CD4-positive, alpha-beta T cell (primary cell): ENCODE measurements around the gene RAD51B. TPM values are rescaled to one million over a fixed set of nuclear protein-coding genes. Genes with fewer than 3 reads are reported as not detected.

Experiments used
- ATAC-seq: fragments of 200-7000 bp; cut with Tn5 transposase; one replicate; pipeline ENCODE4 v1.10.0; 2022; ENCODE audit warnings: mild to moderate bottlenecking; ENCODE audit not compliant: poor library complexity
- CTCF ChIA-PET: fragments of 350-600 bp; sonication (Branson Sonifier 250); formaldehyde crosslinking; loops from one replicate; lab custom pipeline; 2021; ENCODE audit warnings: antibody characterized with exemption, inconsistent platforms; lab: Charles Lee
- POLR2A ChIA-PET: fragments of 350-600 bp; sonication (Branson Sonifier 250); formaldehyde crosslinking; loops from one replicate; lab custom pipeline; 2021; ENCODE audit warnings: antibody characterized with exemption, inconsistent platforms; lab: Charles Lee
- DNase-seq, 14 experiments: peaks; one replicate each; pipeline ENCODE4 v3.0.0-alpha.2; 2013 to 2020; ENCODE audit warnings: mixed read lengths in 2 of 14
- H3K27ac ChIP-seq, 2 donors: one replicate each; pipeline versions ENCODE4 v1.5.1 to v1.7.0; 2013; ENCODE audit warnings: low read length in 2 of 2, low read depth in 1 of 2, mild to moderate bottlenecking in 1 of 2
- H3K27me3 ChIP-seq, 2 experiments: 1 replicate in 1 of 2; 2 replicates in 1 of 2; pipeline versions ENCODE4 v1.6.1 to v1.7.0; 2013; ENCODE audit warnings: low read length in 2 of 2, control low read depth in 1 of 2, mild to moderate bottlenecking in 1 of 2, moderate library complexity in 1 of 2; ENCODE audit not compliant: insufficient read depth in 2 of 2, control insufficient read depth in 1 of 2
- H3K36me3 ChIP-seq: one replicate; pipeline ENCODE4 v1.6.1; 2013; ENCODE audit warnings: low read length, control low read depth; ENCODE audit not compliant: insufficient read depth
- H3K4me1 ChIP-seq: one replicate; pipeline ENCODE4 v1.6.1; 2013; ENCODE audit warnings: low read length, control low read depth; ENCODE audit not compliant: insufficient read depth
- H3K4me3 ChIP-seq: one replicate; pipeline ENCODE4 v1.5.1; 2013; ENCODE audit warnings: mild to moderate bottlenecking, low read length, moderate library complexity
- H3K9me3 ChIP-seq, 2 experiments: 1 replicate in 1 of 2; 2 replicates in 1 of 2; pipeline versions ENCODE4 v1.6.1 to v1.7.0; 2013; ENCODE audit warnings: low read length in 2 of 2, mild to moderate bottlenecking in 2 of 2, control low read depth in 1 of 2, moderate library complexity in 1 of 2; ENCODE audit not compliant: control insufficient read depth in 1 of 2, insufficient read depth in 1 of 2
- H3K27ac Mint-ChIP-seq: one replicate; pipeline ENCODE4 v1.8.0; 2020; ENCODE audit warnings: mixed read lengths
- H3K27me3 Mint-ChIP-seq: one replicate; pipeline ENCODE4 v1.8.0; 2021; ENCODE audit warnings: mixed read lengths
- H3K36me3 Mint-ChIP-seq: one replicate; pipeline ENCODE4 v1.8.0; 2021; ENCODE audit warnings: low read depth, mixed read lengths
- H3K4me1 Mint-ChIP-seq: one replicate; pipeline ENCODE4 v1.8.0; 2021; ENCODE audit warnings: low read depth, mixed read lengths
- H3K4me3 Mint-ChIP-seq: one replicate; pipeline ENCODE4 v1.8.0; 2020; ENCODE audit warnings: mild to moderate bottlenecking, mixed read lengths
- H3K9me3 Mint-ChIP-seq: one replicate; pipeline ENCODE4 v1.8.0; 2020; ENCODE audit warnings: mixed read lengths
- CTCF ChIP-seq: fragments of 200-600 bp; IDR thresholded peaks from one replicate; pipeline ENCODE4 v1.8.0; 2022; ENCODE audit warnings: antibody characterized with exemption, mild to moderate bottlenecking
- intact Hi-C, 2 experiments: fragments of 100-400 bp; cut with DNase I in 1 of 2; cut with micrococcal nuclease in 1 of 2; formaldehyde crosslinking; loops; one replicate each; pipeline versions ENCODE4 v1.15.1 to v1.9.0; 2023 to 2025; cut with DNase I, micrococcal nuclease
- total RNA-seq, 174 experiments: library from RNA in 2 of 174; stranded (reverse) in 2 of 174; gene quantifications; one replicate each; pipeline ENCODE4 v1.2.3 and lab custom pipeline; 2021 to 2026

RAD51B gene
- total RNA-seq, 2 experiments from 2014 or later = 18.4 to 20.0 TPM

- TF ChIP-seq CTCF = no peak
- H3K4me1 ChIP-seq = peaks cover 19% of the 10 kb centered on the region
- H3K9me3 Mint-ChIP-seq = no peaks in the 10 kb centered on the region
- H3K4me1 Mint-ChIP-seq = peaks cover 27% of the 10 kb centered on the region
- intact Hi-C loops = no loop called here
- H3K27me3 ChIP-seq = no peaks in the 10 kb centered on the region
- no peaks in the 10 kb centered on the region for H3K9me3 ChIP-seq
- ATAC-seq = no peak
- no peaks in the 10 kb centered on the region for H3K36me3 ChIP-seq
- H3K27me3 Mint-ChIP-seq = no peaks in the 10 kb centered on the region
- H3K27ac ChIP-seq = no peak overlapping the region
- H3K27ac Mint-ChIP-seq = no peak overlapping the region
- no peak overlapping the region for H3K4me3 Mint-ChIP-seq
- DNase-seq = no peak
- POLR2A ChIA-PET = interaction anchor here (1.7 kb wide), 1 partner anchor 102 kb away, joined by 8 read pairs; no protein-coding TSS in a partner anchor
- no peaks in the 10 kb centered on the region for H3K36me3 Mint-ChIP-seq
- no peak overlapping the region for H3K4me3 ChIP-seq
- CTCF ChIA-PET = no interaction called here
These were observed 857.9 kb downstream of the RAD51B start for GRCh38 chr14:68677476-68677875.

GRCh38 chr14:68677901-68678300 is 858.3 kb downstream of the RAD51B start:
- H3K27ac ChIP-seq = no peak overlapping the region
- H3K27me3 ChIP-seq = no peaks in the 10 kb centered on the region
- H3K27ac Mint-ChIP-seq = no peak overlapping the region
- ATAC-seq = no peak
- no peak overlapping the region for H3K4me3 Mint-ChIP-seq
- no peaks in the 10 kb centered on the region for H3K9me3 Mint-ChIP-seq
- ChIA-PET POLR2A (interaction anchor here (1.7 kb wide), 1 partner anchor 102 kb away, joined by 8 read pairs; no protein-coding TSS in a partner anchor), CTCF (no interaction called here)
- H3K4me1 Mint-ChIP-seq = peaks cover 31% of the 10 kb centered on the region
- no peak overlapping the region for H3K4me3 ChIP-seq
- H3K27me3 Mint-ChIP-seq = no peaks in the 10 kb centered on the region
- H3K4me1 ChIP-seq = peaks cover 23% of the 10 kb centered on the region
- H3K9me3 ChIP-seq = no peaks in the 10 kb centered on the region
- no peak for TF ChIP-seq CTCF
- DNase-seq = no peak
- intact Hi-C loops = no loop called here
- H3K36me3 Mint-ChIP-seq = no peaks in the 10 kb centered on the region
- no peaks in the 10 kb centered on the region for H3K36me3 ChIP-seq

DNA sequence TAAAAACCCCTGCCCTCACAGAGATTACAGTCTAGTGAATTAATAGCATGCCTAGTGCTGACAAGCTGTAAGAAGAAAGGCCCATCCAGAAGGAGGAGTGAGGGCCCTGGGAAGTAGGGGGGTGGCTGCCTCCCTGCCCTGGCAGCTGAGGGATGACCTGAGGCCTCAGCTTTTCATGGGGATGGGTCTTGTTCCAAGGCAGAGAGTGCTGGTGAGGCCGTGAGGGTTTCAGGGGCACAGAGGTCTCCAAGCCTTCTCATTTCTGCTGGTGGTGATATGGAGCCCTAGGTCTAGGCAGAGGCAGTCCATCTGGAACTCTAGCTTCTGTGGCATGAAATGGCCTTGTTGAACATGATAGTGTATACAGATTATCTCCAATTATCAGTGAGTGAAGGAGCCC is 858.9 kb downstream of the RAD51B start:
- TF ChIP-seq CTCF = no peak
- ChIA-PET CTCF (no interaction called here), POLR2A (interaction anchor here (1.7 kb wide), 1 partner anchor 101 kb away, joined by 8 read pairs; no protein-coding TSS in a partner anchor)
- no peaks in the 10 kb centered on the region for H3K27me3 Mint-ChIP-seq
- Histone ChIP-seq H3K27me3 (no peaks in the 10 kb centered on the region), H3K9me3 (no peaks in the 10 kb centered on the region), H3K36me3 (no peaks in the 10 kb centered on the region), H3K4me3 (no peak overlapping the region), H3K27ac (no peak overlapping the region), H3K4me1 (peaks cover 29% of the 10 kb centered on the region)
- no peak for DNase-seq
- H3K27ac Mint-ChIP-seq = no peak overlapping the region
- H3K9me3 Mint-ChIP-seq = no peaks in the 10 kb centered on the region
- H3K4me1 Mint-ChIP-seq = peaks cover 37% of the 10 kb centered on the region
- H3K36me3 Mint-ChIP-seq = no peaks in the 10 kb centered on the region
- intact Hi-C loops = no loop called here
- no peak overlapping the region for H3K4me3 Mint-ChIP-seq
- ATAC-seq = no peak
